NCI-H1930 (cell line): ENCODE results near the gene CDK17.
"Not testable (repeated sequence)": the region's sequence is repeated elsewhere in the genome, so short reads cannot be mapped to it uniquely, and the experiment has no call there.

ENCODE experiments used
- DNase-seq, 2 experiments: peaks; one replicate each; lab custom pipeline; 2025; lab: John Stamatoyannopoulos, UW

CDK17 gene

GRCh38 chr12:96387981-96388380 lies 12.3 kb downstream of the CDK17 start:
- DNase-seq = no peak

- DNase-seq = no peak
Measured at GRCh38 chr12:96386794-96387193, 13.4 kb downstream of the CDK17 start.

GRCh38 chr12:96383991-96384390 lies 16.2 kb downstream of the CDK17 start:
- no peak for DNase-seq

- DNase-seq = no peak
Measured at GRCh38 chr12:96383371-96383770, 16.9 kb downstream of the CDK17 start.

GRCh38 chr12:96379743-96380142 lies 20.5 kb downstream of the CDK17 start:
- not testable (repeated sequence) for DNase-seq

- no peak for DNase-seq
Measured at GRCh38 chr12:96378319-96378718, 21.9 kb downstream of the CDK17 start.

- no peak for DNase-seq
Measured at GRCh38 chr12:96376865-96377264, 23.4 kb downstream of the CDK17 start.

GRCh38 chr12:96375841-96376604 lies 24.2 kb downstream of the CDK17 start:
- no peak for DNase-seq

GRCh38 chr12:96375170-96375569 lies 25.1 kb downstream of the CDK17 start:
- no peak for DNase-seq

GRCh38 chr12:96371790-96372699 lies 28.2 kb downstream of the CDK17 start:
- DNase-seq = no peak

GRCh38 chr12:96371138-96371789 lies 29.0 kb downstream of the CDK17 start:
- DNase-seq = no peak

- DNase-seq = no peak
Measured at GRCh38 chr12:96368687-96369086, 31.6 kb downstream of the CDK17 start.

GRCh38 chr12:96368233-96368632 lies 32.0 kb downstream of the CDK17 start:
- no peak for DNase-seq

GRCh38 chr12:96366381-96366654 lies 33.9 kb downstream of the CDK17 start:
- no peak for DNase-seq

- no peak for DNase-seq
Measured at GRCh38 chr12:96365604-96366380, 34.4 kb downstream of the CDK17 start.

- DNase-seq = no peak
Measured at GRCh38 chr12:96364092-96364700, 36.0 kb downstream of the CDK17 start.

GRCh38 chr12:96361074-96361473 lies 39.2 kb downstream of the CDK17 start:
- no peak for DNase-seq

- DNase-seq = no peak
Measured at GRCh38 chr12:96360550-96360949, 39.7 kb downstream of the CDK17 start.

- no peak for DNase-seq
Measured at GRCh38 chr12:96359328-96359727, 40.9 kb downstream of the CDK17 start.

- DNase-seq = no peak
Measured at GRCh38 chr12:96356831-96357230, 43.4 kb downstream of the CDK17 start.

- DNase-seq = no peak
Measured at GRCh38 chr12:96354844-96355534, 45.2 kb downstream of the CDK17 start.
